Vagina (tissue), 2 donors: ENCODE measurements around the gene C9orf85.

ENCODE experiments used
- POLR2A ChIP-seq, 2 donors: fragments of 450-650 bp; IDR thresholded peaks; one replicate each; pipeline ENCODE4 v1.6.1; 2017; ENCODE audit warnings: antibody characterized with exemption in 2 of 2, mild to moderate bottlenecking in 2 of 2, moderate library complexity in 2 of 2
- POLR2AphosphoS5 ChIP-seq, 2 donors: sonication (generic); formaldehyde crosslinking; IDR thresholded peaks; one replicate each; pipeline ENCODE4 v1.9.0; 2017; ENCODE audit warnings: antibody characterized with exemption in 2 of 2, mild to moderate bottlenecking in 2 of 2, low read depth in 1 of 2; ENCODE audit not compliant: insufficient read depth in 1 of 2
- TF ChIP-seq, protein P1 (sequence below), 3 experiments: fragments of 450-650 bp in 2 of 3; fragments of 200-600 bp in 1 of 3; sonication (generic) in 1 of 3; IDR thresholded peaks; one replicate each; pipeline ENCODE4 v1.5.1; 2017 to 2019; ENCODE audit warnings: antibody characterized with exemption in 3 of 3, mild to moderate bottlenecking in 2 of 3, moderate library complexity in 2 of 3

DNA sequence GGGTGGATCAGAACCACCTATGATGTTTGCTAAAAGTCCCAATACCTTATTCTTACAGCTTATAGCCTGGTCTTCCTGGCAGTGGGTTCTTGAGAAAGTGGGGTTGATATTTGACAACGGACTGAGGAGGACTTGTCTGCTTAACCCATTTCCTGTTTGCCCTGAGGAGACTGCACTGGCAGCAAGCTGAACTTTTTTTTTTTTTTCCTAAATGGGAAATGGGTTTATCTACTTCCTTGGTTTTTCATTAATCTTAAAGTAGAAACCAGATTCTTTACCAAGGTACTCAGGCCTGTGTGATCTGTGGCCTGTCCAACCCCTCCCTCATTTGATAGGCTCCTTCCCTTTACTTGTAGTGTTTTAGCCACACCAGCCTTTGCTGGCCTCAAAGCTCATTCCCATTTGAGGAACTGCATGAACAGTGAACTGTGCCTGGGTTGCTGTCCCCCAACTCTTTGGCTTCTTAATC, 101.9 kb downstream of the C9orf85 start:
- TF ChIP-seq, protein P1, sequence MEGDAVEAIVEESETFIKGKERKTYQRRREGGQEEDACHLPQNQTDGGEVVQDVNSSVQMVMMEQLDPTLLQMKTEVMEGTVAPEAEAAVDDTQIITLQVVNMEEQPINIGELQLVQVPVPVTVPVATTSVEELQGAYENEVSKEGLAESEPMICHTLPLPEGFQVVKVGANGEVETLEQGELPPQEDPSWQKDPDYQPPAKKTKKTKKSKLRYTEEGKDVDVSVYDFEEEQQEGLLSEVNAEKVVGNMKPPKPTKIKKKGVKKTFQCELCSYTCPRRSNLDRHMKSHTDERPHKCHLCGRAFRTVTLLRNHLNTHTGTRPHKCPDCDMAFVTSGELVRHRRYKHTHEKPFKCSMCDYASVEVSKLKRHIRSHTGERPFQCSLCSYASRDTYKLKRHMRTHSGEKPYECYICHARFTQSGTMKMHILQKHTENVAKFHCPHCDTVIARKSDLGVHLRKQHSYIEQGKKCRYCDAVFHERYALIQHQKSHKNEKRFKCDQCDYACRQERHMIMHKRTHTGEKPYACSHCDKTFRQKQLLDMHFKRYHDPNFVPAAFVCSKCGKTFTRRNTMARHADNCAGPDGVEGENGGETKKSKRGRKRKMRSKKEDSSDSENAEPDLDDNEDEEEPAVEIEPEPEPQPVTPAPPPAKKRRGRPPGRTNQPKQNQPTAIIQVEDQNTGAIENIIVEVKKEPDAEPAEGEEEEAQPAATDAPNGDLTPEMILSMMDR (IDR thresholded peaks at IDR 0.05) = no peak
- TF ChIP-seq POLR2A (IDR thresholded peaks at IDR 0.05) = no peak
- no peak for TF ChIP-seq POLR2AphosphoS5 (IDR thresholded peaks at IDR 0.05; ENCODE audit: insufficient read depth in 1 of 2, low read depth in 1 of 2)
